Measurements from ENCODE around the gene C11orf98. TPM values are rescaled to one million over a fixed set of nuclear protein-coding genes. Genes with fewer than 3 reads are reported as not detected.

The C11orf98 gene
- polyA plus RNA-seq, 1 donor (not counting 4 experiments of a cell fraction or from before 2014, with no cell fraction given), result 81.5 TPM

DNA sequence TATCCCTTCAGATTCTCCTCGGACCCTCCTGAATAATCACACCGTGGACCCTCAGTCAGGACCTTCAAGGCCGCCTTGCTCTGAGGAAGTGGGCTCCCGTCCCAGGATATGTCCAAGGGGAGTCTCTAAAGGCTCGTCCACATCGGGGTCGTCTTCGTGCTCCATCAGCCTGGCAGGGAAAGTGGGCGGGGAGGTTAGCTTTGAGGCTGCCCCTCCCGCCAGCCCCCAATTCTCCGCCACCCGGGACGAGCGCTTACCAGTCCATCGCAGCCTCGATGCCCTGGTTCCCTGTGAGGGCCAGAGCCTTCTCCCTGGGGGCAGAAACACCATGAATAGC, 13.4 kb upstream of the C11orf98 start:
- H3K9me3 ChIP-seq (ENCODE audit: control insufficient read depth, low read depth, low read length), result no peaks in the 10 kb centered on the region
- H2AFZ ChIP-seq (ENCODE audit: control insufficient read depth, low read length), result peak overlapping the region; percentile 83

DNA sequence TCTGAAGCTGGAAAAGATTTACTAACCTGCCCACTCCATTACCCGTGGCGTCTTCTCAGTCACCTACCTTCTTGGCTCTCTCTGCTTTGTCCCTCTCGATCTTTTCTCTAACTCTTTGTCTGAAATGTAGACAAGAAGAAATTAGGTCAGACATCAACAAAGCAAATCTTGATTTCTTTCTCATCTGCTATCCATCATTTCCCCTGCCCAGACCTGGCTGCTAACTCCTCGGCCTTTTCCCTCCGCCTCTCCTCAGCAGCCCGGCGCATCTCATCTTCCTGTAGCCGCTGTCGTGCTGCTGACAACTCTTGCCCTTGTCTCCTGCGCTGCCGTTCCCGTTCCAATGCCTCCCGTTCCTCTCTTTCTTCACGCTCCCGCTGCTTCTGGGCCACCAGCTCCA, 12.7 kb upstream of the C11orf98 start:
- Histone ChIP-seq H4K20me1 (ENCODE audit: control insufficient read depth, extremely low read depth, insufficient read depth, low read length) (no peaks in the 10 kb centered on the region), H3K36me3 (ENCODE audit: control insufficient read depth in 2 of 2, extremely low read depth in 1 of 2, insufficient read depth in 2 of 2, low read length in 2 of 2) (peaks cover 11 to 19% of the 10 kb centered on the region in 2 experiments), H3K27me3 (ENCODE audit: control insufficient read depth, extremely low read depth, insufficient read depth, low read length) (no peaks in the 10 kb centered on the region), H3K9me1 (ENCODE audit: control insufficient read depth, extremely low read depth, insufficient read depth, low read length) (no peaks in the 10 kb centered on the region), H2AFZ (ENCODE audit: control insufficient read depth, low read length) (no peak overlapping the region), H3K4me1 (ENCODE audit: control insufficient read depth, extremely low read depth, insufficient read depth, low read length) (peaks cover 20% of the 10 kb centered on the region), H3K79me2 (ENCODE audit: control insufficient read depth, insufficient read depth, low read length) (peaks cover 32% of the 10 kb centered on the region), H3K9ac (ENCODE audit: control insufficient read depth, extremely low read depth, insufficient read depth, low read length) (peak overlapping the region; percentile 95), H3K27ac (ENCODE audit: control insufficient read depth, insufficient read depth, low read length) (peak overlapping the region; percentile 91), H3K4me3 (ENCODE audit: control insufficient read depth in 2 of 3, extremely low read depth in 1 of 3, insufficient read depth in 2 of 3, low read depth in 1 of 3, low read length in 3 of 3) (peak overlapping the region; percentile 93 to 100 (median 97)), H3K9me3 (ENCODE audit: control insufficient read depth, low read depth, low read length) (no peaks in the 10 kb centered on the region), H3K4me2 (ENCODE audit: control insufficient read depth, extremely low read depth, insufficient read depth, low read depth, low read length) (peak overlapping the region; percentile 99)
- no peak for TF ChIP-seq EZH2 (IDR thresholded peaks at IDR 0.05; ENCODE audit: low read length)
- TF ChIP-seq, protein P1, sequence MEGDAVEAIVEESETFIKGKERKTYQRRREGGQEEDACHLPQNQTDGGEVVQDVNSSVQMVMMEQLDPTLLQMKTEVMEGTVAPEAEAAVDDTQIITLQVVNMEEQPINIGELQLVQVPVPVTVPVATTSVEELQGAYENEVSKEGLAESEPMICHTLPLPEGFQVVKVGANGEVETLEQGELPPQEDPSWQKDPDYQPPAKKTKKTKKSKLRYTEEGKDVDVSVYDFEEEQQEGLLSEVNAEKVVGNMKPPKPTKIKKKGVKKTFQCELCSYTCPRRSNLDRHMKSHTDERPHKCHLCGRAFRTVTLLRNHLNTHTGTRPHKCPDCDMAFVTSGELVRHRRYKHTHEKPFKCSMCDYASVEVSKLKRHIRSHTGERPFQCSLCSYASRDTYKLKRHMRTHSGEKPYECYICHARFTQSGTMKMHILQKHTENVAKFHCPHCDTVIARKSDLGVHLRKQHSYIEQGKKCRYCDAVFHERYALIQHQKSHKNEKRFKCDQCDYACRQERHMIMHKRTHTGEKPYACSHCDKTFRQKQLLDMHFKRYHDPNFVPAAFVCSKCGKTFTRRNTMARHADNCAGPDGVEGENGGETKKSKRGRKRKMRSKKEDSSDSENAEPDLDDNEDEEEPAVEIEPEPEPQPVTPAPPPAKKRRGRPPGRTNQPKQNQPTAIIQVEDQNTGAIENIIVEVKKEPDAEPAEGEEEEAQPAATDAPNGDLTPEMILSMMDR (optimal IDR thresholded peaks at IDR 0.05 in 1 of 3, IDR thresholded peaks at IDR 0.05 in 1 of 3, conservative IDR thresholded peaks at IDR 0.05 in 1 of 3; ENCODE audit: extremely low read depth in 1 of 3, insufficient read depth in 2 of 3, low read length in 3 of 3), result no peak
- FAIRE-seq (no peak), DNase-seq (ENCODE audit: low read depth, low spot score) (no peak)
- dilution Hi-C loops (cut with MboI; ENCODE audit: extremely low pct_ligation_motif_present, low sequenced_read_pairs), result no loop called here

More for the DNA sequence above, 13.4 kb upstream of the C11orf98 start:
- Histone ChIP-seq H3K27ac (ENCODE audit: control insufficient read depth, insufficient read depth, low read length) (peak overlapping the region; percentile 91), H4K20me1 (ENCODE audit: control insufficient read depth, extremely low read depth, insufficient read depth, low read length) (no peaks in the 10 kb centered on the region), H3K4me2 (ENCODE audit: control insufficient read depth, extremely low read depth, insufficient read depth, low read depth, low read length) (peak overlapping the region; percentile 99), H3K4me1 (ENCODE audit: control insufficient read depth, extremely low read depth, insufficient read depth, low read length) (peaks cover 16% of the 10 kb centered on the region), H3K9ac (ENCODE audit: control insufficient read depth, extremely low read depth, insufficient read depth, low read length) (peak overlapping the region; percentile 95), H3K79me2 (ENCODE audit: control insufficient read depth, insufficient read depth, low read length) (peaks cover 30% of the 10 kb centered on the region), H3K4me3 (ENCODE audit: control insufficient read depth in 2 of 3, extremely low read depth in 1 of 3, insufficient read depth in 2 of 3, low read depth in 1 of 3, low read length in 3 of 3) (peak overlapping the region; percentile 93 to 100 (median 97)), H3K27me3 (ENCODE audit: control insufficient read depth, extremely low read depth, insufficient read depth, low read length) (no peaks in the 10 kb centered on the region), H3K9me1 (ENCODE audit: control insufficient read depth, extremely low read depth, insufficient read depth, low read length) (no peaks in the 10 kb centered on the region), H3K36me3 (ENCODE audit: control insufficient read depth in 2 of 2, extremely low read depth in 1 of 2, insufficient read depth in 2 of 2, low read length in 2 of 2) (peaks cover 11 to 19% of the 10 kb centered on the region in 2 experiments)
- dilution Hi-C loops (cut with MboI; ENCODE audit: extremely low pct_ligation_motif_present, low sequenced_read_pairs), result no loop called here
- TF ChIP-seq EZH2 (IDR thresholded peaks at IDR 0.05; ENCODE audit: low read length), result no peak
- TF ChIP-seq, protein P1 (optimal IDR thresholded peaks at IDR 0.05 in 1 of 3, IDR thresholded peaks at IDR 0.05 in 1 of 3, conservative IDR thresholded peaks at IDR 0.05 in 1 of 3; ENCODE audit: extremely low read depth in 1 of 3, insufficient read depth in 2 of 3, low read length in 3 of 3), result no peak
- no peak for FAIRE-seq
- DNase-seq (ENCODE audit: low read depth, low spot score), result no peak

Data from keratinocyte (primary cell).